DMS53 treated with DMSO at 0.1 percent for 48 hours (cell line): Measurements from ENCODE around the gene VAPA.

Experiments
- DNase-seq: peaks from one replicate; lab custom pipeline; 2025; ENCODE audit not compliant: unreplicated experiment; lab: John Stamatoyannopoulos, UW

Gene VAPA

GRCh38 chr18:9913151-9913525, 678 bp upstream of the VAPA start:
- DNase-seq: no peak

GRCh38 chr18:9914334-9914583, 443 bp downstream of the VAPA start:
- no peak for DNase-seq

- DNase-seq: peak; percentile 87
Observed at GRCh38 chr18:9914584-9915290, 921 bp downstream of the VAPA start.

- no peak for DNase-seq
Observed at GRCh38 chr18:9915291-9916076, 1.7 kb downstream of the VAPA start.

- DNase-seq: no peak
Observed at GRCh38 chr18:9916077-9916639, 2.3 kb downstream of the VAPA start.

GRCh38 chr18:9916808-9917207, 3.0 kb downstream of the VAPA start:
- DNase-seq: no peak

- no peak for DNase-seq
Observed at GRCh38 chr18:9918016-9918680, 4.3 kb downstream of the VAPA start.

GRCh38 chr18:9919564-9920232, 5.9 kb downstream of the VAPA start:
- DNase-seq: no peak

GRCh38 chr18:9922592-9923311, 8.9 kb downstream of the VAPA start:
- DNase-seq: no peak

GRCh38 chr18:9924371-9924943, 10.6 kb downstream of the VAPA start:
- DNase-seq: no peak

GRCh38 chr18:9925369-9925768, 11.6 kb downstream of the VAPA start:
- DNase-seq: no peak

- no peak for DNase-seq
Observed at GRCh38 chr18:9925795-9926194, 12.0 kb downstream of the VAPA start.

GRCh38 chr18:9926223-9926894, 12.5 kb downstream of the VAPA start:
- DNase-seq: no peak

GRCh38 chr18:9926977-9927376, 13.2 kb downstream of the VAPA start:
- no peak for DNase-seq

GRCh38 chr18:9927392-9928063, 13.7 kb downstream of the VAPA start:
- no peak for DNase-seq

GRCh38 chr18:9928646-9929259, 14.9 kb downstream of the VAPA start:
- DNase-seq: no peak

- DNase-seq: no peak
Observed at GRCh38 chr18:9930299-9930884, 16.6 kb downstream of the VAPA start.

- no peak for DNase-seq
Observed at GRCh38 chr18:9931146-9931545, 17.3 kb downstream of the VAPA start.

- no peak for DNase-seq
Observed at GRCh38 chr18:9931678-9932077, 17.9 kb downstream of the VAPA start.
